GF-D8 (cell line): ENCODE data around the gene STK32B.
"Not testable (repeated sequence)": the region's sequence is repeated elsewhere in the genome, so short reads cannot be mapped to it uniquely, and the experiment has no call there.

Source experiments
- DNase-seq: peaks from one replicate; lab custom pipeline; 2025; lab: John Stamatoyannopoulos, UW

STK32B gene

GRCh38 chr4:5395781-5396180 lies 344.5 kb downstream of the STK32B start:
- DNase-seq: no peak

- no peak for DNase-seq
These were observed 346.8 kb downstream of the STK32B start for GRCh38 chr4:5398056-5398455.

GRCh38 chr4:5399124-5399523 lies 347.8 kb downstream of the STK32B start:
- no peak for DNase-seq

- no peak for DNase-seq
These were observed 348.6 kb downstream of the STK32B start for GRCh38 chr4:5399790-5400421.

GRCh38 chr4:5403746-5404497 lies 352.6 kb downstream of the STK32B start:
- no peak for DNase-seq

GRCh38 chr4:5409237-5409636 lies 358.0 kb downstream of the STK32B start:
- DNase-seq: no peak

GRCh38 chr4:5409972-5410618 lies 358.8 kb downstream of the STK32B start:
- no peak for DNase-seq

- no peak for DNase-seq
These were observed 361.0 kb downstream of the STK32B start for GRCh38 chr4:5412296-5412695.

GRCh38 chr4:5412751-5413150 lies 361.5 kb downstream of the STK32B start:
- no peak for DNase-seq

- DNase-seq: no peak
These were observed 365.4 kb downstream of the STK32B start for GRCh38 chr4:5416637-5417036.

GRCh38 chr4:5420266-5420665 lies 369.0 kb downstream of the STK32B start:
- no peak for DNase-seq

- no peak for DNase-seq
These were observed 370.1 kb downstream of the STK32B start for GRCh38 chr4:5421416-5421815.

- DNase-seq: no peak
These were observed 370.9 kb downstream of the STK32B start for GRCh38 chr4:5422195-5422594.

GRCh38 chr4:5423670-5424069 lies 372.4 kb downstream of the STK32B start:
- DNase-seq: no peak

GRCh38 chr4:5424211-5424610 lies 372.9 kb downstream of the STK32B start:
- DNase-seq: no peak

- DNase-seq: no peak
These were observed 373.6 kb downstream of the STK32B start for GRCh38 chr4:5424901-5425300.

- DNase-seq: no peak
These were observed 378.5 kb downstream of the STK32B start for GRCh38 chr4:5429747-5430146.

GRCh38 chr4:5433196-5433595 lies 381.9 kb downstream of the STK32B start:
- no peak for DNase-seq

GRCh38 chr4:5435201-5435600 lies 383.9 kb downstream of the STK32B start:
- no peak for DNase-seq

GRCh38 chr4:5435823-5436222 lies 384.5 kb downstream of the STK32B start:
- DNase-seq: no peak

GRCh38 chr4:5443976-5444802 lies 392.9 kb downstream of the STK32B start:
- not testable (repeated sequence) for DNase-seq

- DNase-seq: no peak
These were observed 393.7 kb downstream of the STK32B start for GRCh38 chr4:5444918-5445517.
